A172 (cell line): ENCODE results near the gene MORN5. TPM values are rescaled to one million over a fixed set of nuclear protein-coding genes. Genes with fewer than 3 reads are reported as not detected.

Source experiments
- DNase-seq: peaks from one replicate; pipeline ENCODE4 v3.0.0-alpha.2; 2015; ENCODE audit warnings: low spot score
- total RNA-seq: library from RNA; depleted of rRNA; stranded (reverse); fragments of >200 nt; shearing (Covaris generic); gene quantifications from 2 replicates; pipeline ENCODE4 v1.2.3, GENCODE V29; 2014

The MORN5 gene
- total RNA-seq, 1 experiment from 2014 or later, result not detected

- no peak for DNase-seq
Observed at GRCh38 chr9:122143296-122143695, 16.4 kb upstream of the MORN5 start.

- no peak for DNase-seq
Observed at GRCh38 chr9:122143876-122144405, 15.8 kb upstream of the MORN5 start.

- no peak for DNase-seq
Observed at GRCh38 chr9:122144836-122145591, 14.7 kb upstream of the MORN5 start.

GRCh38 chr9:122145592-122145863 is 14.2 kb upstream of the MORN5 start:
- DNase-seq, result no peak

- no peak for DNase-seq
Observed at GRCh38 chr9:122151267-122151828, 8.4 kb upstream of the MORN5 start.

- no peak for DNase-seq
Observed at GRCh38 chr9:122155796-122156195, 3.9 kb upstream of the MORN5 start.

GRCh38 chr9:122158202-122158601 is 1.5 kb upstream of the MORN5 start:
- DNase-seq, result no peak

- DNase-seq, result no peak
Observed at GRCh38 chr9:122159925-122160246, 178 bp downstream of the MORN5 start.

- no peak for DNase-seq
Observed at GRCh38 chr9:122162415-122162814, 2.7 kb downstream of the MORN5 start.

- no peak for DNase-seq
Observed at GRCh38 chr9:122164286-122164685, 4.6 kb downstream of the MORN5 start.

GRCh38 chr9:122168356-122168755 is 8.6 kb downstream of the MORN5 start:
- no peak for DNase-seq

- no peak for DNase-seq
Observed at GRCh38 chr9:122172131-122172530, 12.4 kb downstream of the MORN5 start.

- no peak for DNase-seq
Observed at GRCh38 chr9:122173670-122174069, 14.0 kb downstream of the MORN5 start.

- DNase-seq, result no peak
Observed at GRCh38 chr9:122176916-122177315, 17.2 kb downstream of the MORN5 start.

- DNase-seq, result no peak
Observed at GRCh38 chr9:122179054-122179689, 19.5 kb downstream of the MORN5 start.

GRCh38 chr9:122179690-122180074 is 20.0 kb downstream of the MORN5 start:
- DNase-seq, result peak; percentile 75

- peak; percentile 93 for DNase-seq
Observed at GRCh38 chr9:122180633-122181032, 20.9 kb downstream of the MORN5 start.

GRCh38 chr9:122183501-122183900 is 23.8 kb downstream of the MORN5 start:
- no peak for DNase-seq

GRCh38 chr9:122184551-122184950 is 24.8 kb downstream of the MORN5 start:
- DNase-seq, result no peak

GRCh38 chr9:122186301-122186700 is 26.6 kb downstream of the MORN5 start:
- DNase-seq, result no peak

- no peak for DNase-seq
Observed at GRCh38 chr9:122186777-122187470, 27.2 kb downstream of the MORN5 start.

GRCh38 chr9:122188369-122188768 is 28.7 kb downstream of the MORN5 start:
- no peak for DNase-seq
